GM18861 (cell line): Measurements from ENCODE around the gene HELZ2.

Source experiments
- ATAC-seq: cut with Tn5 transposase; IDR thresholded peaks from one replicate; pipeline ENCODE4 v1.9.1; 2021; ENCODE audit not compliant: unreplicated experiment

The HELZ2 gene

DNA sequence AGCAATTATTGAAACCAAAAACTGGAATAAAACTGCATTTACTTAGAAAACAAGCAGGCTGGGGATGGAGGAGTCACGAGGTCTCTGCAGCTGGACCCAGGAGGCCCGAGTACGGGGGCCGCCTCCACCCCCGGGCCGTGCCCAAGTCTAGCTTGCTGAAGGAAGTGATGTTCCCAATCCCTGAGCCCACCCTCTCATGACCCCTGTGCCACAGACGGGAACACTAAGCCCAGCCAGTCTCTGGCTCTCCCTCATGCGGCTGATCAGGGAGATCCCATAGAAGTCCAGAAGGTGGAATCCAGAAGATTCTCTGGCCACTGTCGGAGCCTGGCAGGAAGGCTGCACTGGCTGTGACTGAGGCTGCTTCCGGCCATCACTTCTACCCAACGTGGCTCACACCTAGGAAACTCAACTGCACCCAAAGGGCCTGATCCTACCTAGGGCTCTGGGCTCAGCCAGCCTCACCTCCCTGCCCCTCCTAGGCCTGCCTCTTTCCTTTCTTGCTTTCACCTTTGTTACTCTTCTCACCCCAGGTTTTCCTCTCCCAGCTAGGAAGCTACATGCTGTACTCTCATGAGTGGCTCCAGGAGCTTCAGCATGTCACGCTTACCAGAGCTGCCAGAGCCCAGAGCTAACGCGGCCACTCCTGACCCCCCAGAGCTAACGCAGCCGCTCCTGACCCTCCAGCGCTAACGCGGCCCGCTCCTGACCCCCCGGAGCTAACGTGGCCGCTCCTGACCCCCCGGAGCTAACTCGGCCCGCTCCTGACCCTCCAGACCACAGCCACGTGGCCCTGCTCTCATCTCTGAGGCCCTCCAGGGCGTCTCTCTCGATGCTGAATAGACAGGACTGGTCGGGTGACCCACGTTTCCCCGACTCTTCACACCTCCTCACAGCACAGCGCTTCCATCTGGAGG lies 24.7 kb upstream of the HELZ2 start:
- no peak for ATAC-seq

- no peak for ATAC-seq
These were observed 23.8 kb upstream of the HELZ2 start for GRCh38 chr20:63597651-63598478.

GRCh38 chr20:63596423-63596822 lies 22.4 kb upstream of the HELZ2 start:
- ATAC-seq = no peak

GRCh38 chr20:63595416-63596127 lies 21.5 kb upstream of the HELZ2 start:
- no peak for ATAC-seq

DNA sequence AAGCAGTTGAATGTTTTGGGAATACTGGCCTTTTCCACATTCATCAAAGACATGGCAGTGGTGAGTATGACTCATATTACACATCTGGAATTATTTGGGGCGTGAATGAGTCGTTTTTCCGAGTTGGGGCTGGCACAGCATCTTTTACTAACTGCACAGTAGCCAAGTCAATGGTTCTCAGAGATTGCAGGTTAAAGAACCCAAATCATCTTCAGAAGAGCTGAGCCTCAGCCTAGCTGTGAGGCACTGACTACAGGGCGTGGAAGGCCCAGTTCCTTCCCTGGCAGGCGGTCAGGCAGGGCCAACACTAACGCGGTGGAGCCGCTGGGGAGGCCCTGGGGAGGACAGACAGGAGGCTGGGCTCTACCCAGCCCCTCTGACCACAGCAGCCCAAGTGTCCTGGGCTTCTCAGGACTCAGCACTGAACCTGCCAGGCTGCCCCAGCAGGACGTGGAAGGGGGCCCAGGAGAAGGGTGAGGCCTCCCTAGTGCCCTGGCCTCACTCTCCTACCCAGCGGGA lies 20.1 kb upstream of the HELZ2 start:
- ATAC-seq = no peak

GRCh38 chr20:63592661-63593060 lies 18.6 kb upstream of the HELZ2 start:
- ATAC-seq = no peak

DNA sequence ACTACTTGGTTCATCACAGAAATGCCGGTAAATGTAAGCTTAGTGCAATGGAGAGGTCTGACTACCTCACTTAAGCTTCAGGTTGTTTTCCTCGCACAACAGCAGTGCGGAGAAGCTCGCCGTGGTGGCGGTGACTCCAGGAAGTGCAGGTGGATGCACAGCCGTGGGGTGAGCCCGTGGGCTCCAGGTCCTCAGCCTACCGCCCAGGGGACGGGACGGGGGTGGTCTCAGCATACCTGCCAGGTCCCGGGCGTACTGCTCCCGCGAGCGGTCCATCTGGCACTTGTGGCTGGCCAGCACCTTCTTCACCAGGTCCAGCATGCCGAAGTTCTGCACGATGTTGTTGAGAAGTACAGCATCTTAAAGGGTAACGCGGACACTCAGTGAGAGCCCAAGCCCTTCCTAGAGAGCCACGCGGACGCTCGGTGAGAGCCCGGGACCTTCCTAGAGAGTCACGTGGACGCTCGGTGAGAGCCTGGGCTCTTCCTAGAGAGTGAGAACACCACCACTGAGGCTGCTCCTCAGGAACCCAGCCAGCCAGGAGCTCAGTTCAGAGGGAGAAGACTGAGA lies 17.8 kb upstream of the HELZ2 start:
- ATAC-seq = no peak

DNA sequence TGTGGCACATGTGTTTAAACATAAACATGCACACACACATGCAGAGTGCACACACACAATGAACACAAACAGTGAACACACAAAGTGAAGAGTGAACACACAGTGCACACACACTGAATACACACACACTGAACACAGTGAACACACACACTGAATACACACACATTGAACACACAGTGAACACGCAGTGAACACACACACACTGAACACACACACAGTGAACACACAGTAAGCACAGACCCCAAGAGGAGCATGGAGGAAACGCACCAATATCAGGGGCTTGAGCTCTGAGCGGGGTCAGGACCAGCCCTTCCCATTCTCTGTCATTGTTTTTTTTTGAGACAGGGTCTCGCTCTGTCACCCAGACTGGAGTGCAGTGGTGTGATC lies 17.1 kb upstream of the HELZ2 start:
- ATAC-seq = no peak

DNA sequence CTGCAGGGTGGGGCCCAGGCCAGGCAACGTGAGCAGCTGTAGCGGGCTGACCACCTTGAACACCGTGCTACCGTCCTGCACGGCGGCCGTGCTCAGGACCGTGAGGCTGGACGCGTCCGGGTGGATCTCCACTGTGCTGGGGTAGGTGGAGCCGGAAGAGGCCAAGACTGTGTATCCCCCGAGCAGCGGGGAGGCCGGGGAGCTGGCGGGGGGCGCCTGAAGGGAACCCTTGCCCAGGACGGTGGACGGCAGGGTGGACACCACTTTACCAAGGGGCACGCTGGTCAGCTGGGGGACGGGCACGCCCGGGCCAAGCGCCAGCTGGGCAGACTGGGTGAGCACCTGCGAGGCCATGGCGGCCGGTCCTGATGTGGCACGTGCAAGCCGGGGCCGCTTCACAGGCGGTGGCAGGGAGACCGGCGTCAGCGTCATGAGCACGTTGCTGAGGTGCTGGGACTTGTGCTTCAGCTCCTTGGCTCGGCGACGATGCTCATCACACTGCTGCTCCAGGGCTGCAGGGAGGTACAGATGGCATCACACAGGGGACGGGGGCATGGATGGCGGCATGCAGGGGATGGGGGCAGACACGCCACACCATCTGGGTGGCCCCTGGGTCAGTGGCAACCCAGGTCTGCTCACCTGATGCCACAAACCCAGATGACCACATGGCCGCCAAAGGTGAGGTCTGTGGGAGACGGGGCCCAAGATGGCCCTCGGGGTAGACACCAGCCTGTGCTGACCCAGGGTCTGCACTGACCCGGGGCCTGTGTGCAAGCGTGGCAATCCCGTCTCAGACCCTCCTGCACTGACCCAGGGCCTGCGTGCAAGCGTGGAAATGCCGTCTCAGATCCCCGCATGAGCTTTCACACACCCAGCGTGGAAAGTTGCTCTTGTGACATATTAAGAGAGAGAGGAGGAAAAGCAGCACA lies 16.4 kb upstream of the HELZ2 start:
- ATAC-seq = no peak

DNA sequence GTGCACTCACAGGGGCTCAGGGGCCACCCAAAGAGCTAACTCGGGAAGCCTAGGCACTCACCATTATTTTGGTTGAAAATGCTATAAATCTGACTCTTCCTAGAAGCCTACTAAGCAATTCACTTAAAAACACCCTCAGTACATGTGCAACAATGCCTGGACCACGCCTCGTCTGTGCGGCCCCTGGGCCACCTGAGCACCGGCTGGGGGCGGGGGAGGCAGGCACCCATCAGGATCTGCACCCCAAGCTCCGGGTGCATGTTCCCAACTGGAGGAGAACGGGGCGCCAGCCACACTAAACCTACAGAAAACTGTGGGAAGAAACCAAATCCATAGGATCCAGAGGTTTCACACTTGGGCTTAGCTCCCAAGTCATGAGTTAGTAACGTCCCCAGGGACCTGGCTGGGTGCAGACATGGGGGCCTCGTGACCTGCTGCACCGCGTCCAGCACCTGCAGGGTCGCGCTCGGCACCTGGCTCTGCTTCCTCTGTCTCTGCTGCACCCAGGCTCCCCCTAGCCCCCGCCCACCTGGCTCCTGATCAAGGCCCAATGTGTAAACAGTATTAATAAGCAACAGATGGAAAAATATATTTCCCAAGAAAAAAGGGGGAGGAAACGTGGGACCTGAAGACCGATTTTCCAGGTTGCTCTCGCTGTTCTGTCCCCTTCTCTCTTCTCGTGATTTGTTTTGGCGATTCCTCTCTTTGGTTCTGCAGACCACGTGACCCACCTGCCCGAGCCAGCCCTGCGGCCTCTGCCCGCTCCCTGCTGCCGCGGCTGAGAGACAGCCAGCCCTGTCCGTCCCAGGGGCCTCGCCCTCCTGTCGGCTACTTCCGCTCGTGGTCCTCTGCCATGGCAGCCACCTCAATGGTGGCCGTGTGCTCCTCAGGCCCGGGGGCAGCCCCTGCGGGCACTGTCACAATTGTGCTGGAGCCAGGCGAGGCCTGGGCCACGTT lies 15.5 kb upstream of the HELZ2 start:
- no peak for ATAC-seq

GRCh38 chr20:63588641-63589041 lies 14.6 kb upstream of the HELZ2 start:
- no peak for ATAC-seq

- ATAC-seq = no peak
These were observed 13.9 kb upstream of the HELZ2 start for GRCh38 chr20:63587776-63588591.

DNA sequence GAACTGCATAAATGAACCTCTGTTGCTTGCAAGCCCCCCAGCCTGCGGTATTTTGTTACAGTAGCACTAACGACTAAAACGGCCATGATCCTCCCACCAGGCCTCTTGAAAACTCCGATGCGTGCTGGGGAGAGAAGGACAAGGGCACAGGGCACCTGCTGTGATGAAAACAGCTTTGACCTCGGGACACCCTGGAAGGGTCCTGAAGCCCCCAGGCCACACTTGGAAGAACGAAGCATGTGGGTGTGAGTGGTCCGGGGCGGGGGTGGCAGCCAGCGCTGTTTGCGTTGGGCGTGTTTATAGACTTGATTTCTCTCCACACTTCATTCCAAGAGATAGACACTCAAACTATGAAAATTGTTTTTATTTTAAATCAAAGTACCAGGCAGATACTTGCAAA lies 13.2 kb upstream of the HELZ2 start:
- ATAC-seq = no peak

DNA sequence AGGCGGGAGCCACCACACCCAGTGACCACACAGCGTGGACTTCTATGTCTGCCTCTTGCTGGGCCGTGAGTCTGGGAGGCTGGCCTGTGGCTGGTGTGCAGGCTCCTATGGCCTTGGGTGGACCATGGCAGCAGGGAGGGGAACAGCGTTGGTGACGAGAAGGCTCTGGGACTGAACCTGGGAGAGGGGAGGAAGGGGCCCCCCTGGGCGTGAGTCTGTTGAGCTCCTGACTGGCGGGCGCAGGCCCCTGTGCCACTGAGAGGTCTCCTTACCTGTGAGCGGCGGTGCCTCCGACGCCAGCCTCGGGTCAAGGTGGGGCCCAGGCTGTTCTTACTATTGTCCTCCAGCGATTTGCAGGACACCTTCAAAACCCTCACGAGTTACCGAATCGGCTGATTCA lies 12.8 kb upstream of the HELZ2 start:
- ATAC-seq = no peak

DNA sequence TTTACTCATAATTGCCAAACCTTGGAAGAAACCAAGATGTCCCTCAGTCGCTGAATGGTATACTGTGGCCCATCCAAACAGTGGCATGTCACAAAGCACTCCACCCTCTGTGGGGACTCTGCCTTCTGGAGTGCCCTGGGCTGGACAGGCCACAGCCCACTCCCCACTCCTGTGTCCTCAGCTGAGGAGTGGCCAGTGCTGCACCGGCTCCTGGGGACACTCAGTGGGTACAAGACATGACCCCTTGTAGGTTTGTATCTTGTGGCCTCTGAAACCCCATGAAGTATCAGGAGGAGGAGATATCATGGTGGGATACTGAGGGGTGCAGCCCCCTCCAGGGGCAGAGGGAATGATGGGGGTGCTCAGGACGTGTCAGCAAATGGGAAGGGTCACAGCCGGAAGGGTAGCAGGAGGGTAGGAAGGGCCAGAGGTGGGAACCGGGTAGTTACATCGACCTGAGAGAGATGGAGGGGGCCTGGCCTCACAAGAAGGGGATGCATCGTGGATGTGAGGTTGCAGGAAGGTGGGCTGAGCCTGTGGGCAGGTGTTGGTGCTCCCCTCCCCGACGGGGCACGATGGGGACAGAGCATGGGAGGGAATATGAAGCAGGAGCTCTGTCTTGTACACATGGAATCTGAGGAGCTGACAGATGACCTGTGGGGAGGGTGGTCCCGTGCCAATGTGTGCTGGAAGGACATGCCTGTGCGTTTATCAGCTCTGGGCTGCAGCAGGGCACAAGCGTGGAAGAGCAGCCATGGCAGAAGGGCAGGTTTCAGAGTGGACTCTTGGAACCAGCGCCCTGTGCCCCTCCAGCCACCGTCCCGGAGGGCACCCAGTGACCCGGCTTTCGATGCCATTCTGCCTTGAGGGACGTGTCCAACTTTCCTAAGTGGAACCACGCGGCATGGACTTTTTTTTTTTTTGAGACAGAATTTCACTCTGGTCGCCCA lies 11.9 kb upstream of the HELZ2 start:
- ATAC-seq = no peak

DNA sequence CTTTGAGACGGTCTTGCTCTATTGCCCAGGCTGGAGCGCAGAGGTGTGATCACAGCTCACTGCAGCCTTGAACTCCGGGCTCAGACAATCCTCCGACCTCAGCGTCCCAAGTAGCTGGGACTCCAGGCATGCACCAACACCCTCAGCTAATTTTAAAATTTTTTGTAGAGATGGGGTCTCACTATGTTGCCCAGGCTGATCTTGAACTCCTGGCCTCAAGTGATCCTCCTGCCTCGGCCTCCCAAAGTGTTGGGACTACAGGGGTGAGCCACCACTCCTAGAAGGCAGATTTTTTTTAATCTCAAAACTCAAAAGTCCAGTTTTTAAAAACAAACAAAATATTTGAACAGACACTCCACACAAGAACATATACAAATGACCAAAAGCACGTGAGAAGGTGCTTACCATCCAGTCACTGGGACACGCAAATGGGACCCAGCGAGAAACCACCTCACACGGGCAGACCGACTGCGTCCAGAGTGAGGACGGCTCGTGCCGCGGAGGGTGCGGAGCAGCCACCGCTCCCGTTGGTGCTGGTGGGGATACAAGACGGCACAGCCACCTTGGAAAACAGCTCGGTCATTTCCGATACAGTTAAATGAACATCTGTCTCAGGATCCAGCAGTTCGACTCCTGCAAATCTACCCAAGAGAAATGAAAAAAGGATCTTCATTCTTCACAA lies 8.5 kb upstream of the HELZ2 start:
- no peak for ATAC-seq
